ENCODE data around the gene INSC.

Gene INSC

GRCh38 chr11:15148169-15148568, 33.4 kb downstream of the INSC start:
- no peak for DNase-seq

DNA sequence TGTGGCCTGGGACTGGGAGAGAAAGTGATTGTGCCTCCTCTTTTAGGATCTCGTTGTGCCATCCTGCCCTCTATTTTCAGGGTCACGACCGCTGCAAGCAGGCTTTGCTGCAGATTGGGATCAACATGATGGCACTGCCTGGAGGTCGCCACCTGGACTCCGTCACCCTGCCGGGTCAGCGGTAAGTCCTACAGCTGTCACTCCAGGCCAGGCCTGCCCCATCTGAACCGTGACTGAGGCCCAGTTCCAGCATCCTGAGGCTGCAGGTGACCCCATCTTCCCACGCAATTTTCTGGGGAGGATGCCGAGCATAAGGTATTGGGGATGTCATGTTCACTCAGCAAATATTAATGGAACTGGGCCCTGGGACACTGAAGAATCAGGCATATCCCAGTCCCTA, 34.3 kb downstream of the INSC start:
- no peak for DNase-seq

GRCh38 chr11:15150507-15150906, 35.8 kb downstream of the INSC start:
- DNase-seq, result no peak

DNA sequence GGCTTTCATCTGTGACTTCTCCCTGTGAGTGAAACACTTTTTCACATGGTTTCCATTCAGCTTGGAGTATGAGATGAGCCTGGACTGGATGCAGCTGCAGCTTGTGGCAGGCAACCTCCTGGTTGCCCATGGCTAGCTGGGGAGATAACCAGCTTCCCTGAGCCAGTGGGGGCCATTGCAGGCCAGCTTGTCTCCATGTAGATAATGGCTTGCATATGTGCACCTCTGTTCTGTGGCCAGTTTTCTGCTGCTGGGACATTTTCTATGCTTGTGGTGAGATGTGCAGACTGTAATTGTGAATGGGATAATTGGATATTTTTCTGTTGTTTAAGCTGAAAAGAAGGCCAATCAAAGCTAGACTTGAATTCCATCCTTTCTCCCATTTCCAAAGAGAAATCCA, 38.5 kb downstream of the INSC start:
- no peak for DNase-seq

DNA sequence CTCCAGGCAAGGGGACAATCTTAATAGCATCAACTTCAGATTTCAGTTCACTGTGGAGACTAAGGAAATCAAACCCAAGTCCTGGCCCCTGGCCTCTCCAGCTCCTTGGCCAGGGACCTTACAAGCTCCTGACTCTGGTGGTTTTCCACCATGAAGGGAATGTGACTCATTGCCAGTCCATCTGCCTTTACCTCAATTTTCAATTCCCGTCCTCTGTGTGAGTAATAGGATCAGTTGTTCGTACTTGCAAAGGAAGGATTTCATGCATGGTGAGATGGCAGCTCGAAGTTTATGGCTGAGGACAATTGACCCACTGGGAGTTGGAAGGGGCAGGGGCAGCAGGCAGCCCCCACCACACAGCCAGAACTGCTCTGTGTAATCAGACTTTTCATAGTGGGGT, 42.5 kb downstream of the INSC start:
- no peak for DNase-seq

- DNase-seq, result no peak
Observed at GRCh38 chr11:15157606-15158137, 42.9 kb downstream of the INSC start.

DNA sequence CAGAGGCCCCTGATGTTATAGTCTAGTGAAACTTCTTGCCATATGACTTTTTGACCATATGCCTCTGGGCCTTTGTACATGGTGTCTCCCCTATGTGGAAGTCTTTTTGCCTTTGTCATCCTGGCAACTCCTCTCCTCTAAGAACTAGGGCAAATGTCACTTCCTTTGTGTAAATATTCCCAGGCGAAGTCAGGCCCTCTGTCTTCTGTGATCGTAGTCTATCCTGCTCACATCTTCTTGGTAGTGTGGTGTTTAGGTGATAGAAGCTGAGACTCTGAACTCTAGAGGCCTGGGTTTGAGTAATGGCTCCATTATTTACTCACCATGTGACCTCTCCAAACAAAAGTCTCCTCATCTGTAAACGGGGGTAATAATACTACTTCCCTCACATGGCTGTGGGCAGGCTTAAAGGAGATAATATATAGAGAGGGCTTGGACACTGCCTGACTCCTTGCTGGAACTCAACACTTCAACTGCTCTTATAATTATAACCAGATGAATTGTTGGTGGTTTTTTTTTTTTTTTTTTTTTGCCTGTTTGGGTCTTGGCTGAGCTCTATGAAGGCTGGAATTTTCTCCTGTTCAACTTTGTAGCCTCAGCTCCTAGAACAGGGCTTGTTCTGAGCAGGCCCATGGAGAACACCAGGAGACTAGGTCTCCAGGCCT, 43.8 kb downstream of the INSC start:
- DNase-seq, result no peak

DNA sequence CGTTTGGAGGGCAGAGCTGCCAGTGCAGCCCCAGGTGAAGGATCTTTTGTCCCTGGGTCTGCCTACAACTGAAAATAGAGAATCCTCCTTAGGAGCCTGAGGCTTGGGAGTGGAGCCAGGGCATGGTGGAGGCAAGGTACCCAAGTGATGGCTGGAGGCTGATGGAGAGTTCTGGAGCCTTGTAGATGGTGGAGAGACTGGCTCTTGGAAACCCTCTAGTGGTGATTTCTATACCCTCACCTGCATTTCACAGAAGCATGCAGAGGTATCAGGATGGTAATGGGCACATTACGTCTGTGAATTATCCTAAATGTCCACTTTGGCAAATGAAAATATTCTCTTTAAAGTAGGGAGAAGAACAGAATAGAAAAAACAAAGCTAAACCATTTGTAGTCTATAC, 44.4 kb downstream of the INSC start:
- DNase-seq, result no peak

DNA sequence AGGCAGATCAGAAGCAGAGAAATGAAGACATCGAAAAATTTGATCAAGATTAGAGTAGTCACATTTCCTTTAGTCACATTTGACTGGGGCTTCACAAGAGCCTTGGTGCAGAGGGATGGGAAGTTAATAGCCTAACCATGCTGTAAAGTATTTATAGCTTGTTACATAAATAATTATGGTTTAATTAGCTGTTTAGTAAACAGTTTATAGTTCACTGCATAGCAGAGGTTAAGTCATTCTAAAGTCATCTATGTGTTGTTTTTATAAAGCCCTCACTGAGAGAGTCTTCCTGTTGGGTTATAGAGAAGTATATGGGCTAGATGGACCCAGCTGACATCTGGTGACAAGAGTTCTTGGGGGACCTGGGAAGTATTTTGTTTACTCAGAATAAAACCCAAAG, 47.1 kb downstream of the INSC start:
- no peak for DNase-seq

DNA sequence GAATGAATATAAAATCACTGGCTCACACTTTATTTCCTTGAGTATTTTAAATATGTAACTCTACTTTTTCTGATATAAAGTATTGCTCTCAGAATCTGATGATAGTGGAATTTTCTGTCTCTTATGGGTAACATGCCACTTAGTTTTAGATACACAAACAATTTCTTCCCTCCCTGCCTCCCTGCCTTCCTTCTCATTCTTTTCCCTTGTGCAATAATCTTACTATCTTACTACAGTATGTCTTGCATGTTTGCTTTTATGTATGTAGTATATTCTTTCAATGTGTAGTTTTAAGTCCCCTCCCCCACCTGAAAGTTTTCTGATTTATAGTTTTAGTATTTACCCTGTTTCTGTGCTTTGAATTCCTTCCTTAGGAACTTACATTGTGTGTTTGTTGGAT, 48.4 kb downstream of the INSC start:
- no peak for DNase-seq

- DNase-seq, result no peak
Observed at GRCh38 chr11:15166204-15166603, 51.5 kb downstream of the INSC start.

- DNase-seq, result no peak
Observed at GRCh38 chr11:15169815-15170551, 55.3 kb downstream of the INSC start.

DNA sequence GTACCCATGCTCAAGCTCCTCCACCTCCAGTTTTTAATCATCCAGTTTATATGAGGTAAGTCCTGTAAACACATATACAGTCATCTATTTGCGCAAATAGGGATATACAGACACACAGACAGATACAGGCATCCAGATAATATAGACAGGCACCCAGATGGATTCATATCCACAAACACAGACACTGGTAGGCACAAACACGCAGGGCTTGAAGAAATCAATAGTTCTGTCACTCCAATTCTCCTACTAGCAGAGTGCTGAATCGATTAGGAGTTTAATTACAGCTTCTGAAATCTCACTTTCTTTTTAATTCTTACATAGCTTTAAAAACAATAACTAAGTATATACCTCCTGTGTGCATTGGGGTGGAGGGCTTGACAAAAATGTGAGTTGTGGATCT, 56.0 kb downstream of the INSC start:
- no peak for DNase-seq

DNA sequence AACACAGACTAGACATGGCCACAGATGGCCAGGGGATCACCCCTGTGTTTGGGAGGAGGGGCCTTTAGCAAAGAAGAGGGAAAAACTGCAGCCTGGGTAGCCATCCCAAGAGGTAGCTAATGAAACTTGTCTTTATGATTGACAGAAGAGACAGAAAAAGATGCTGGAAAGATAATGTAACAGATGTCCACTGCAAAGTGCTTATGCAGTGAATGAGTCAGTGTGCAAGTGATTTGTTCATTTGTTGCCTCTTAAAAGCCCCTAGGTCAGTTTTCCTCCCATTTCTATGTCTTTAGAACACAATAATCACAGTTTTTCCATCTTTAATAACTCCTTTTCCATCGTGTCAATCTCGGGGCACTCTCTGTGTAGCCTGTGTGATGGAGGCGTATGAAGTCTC, 57.2 kb downstream of the INSC start:
- DNase-seq, result no peak

DNA sequence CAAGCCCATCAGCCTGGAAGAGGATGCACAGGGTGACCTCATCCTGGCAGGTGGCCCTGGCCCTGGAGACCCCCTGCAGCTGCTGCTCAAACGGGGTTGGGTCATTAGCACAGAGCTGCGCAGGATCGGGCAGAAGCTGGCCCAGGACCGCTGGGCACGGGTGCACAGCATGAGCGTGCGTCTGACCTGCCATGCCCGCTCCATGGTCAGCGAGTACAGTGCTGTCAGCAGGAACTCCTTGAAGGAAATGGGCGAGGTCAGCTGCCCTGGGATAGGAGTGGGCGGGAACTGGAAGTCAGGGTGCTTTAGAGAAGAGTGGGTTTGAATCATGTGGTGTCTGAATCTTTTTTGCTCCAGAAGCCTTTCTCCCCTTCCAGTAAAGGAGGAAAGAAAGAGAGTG, 61.1 kb downstream of the INSC start:
- DNase-seq, result no peak

GRCh38 chr11:15176646-15177163, 62.0 kb downstream of the INSC start:
- no peak for DNase-seq

DNA sequence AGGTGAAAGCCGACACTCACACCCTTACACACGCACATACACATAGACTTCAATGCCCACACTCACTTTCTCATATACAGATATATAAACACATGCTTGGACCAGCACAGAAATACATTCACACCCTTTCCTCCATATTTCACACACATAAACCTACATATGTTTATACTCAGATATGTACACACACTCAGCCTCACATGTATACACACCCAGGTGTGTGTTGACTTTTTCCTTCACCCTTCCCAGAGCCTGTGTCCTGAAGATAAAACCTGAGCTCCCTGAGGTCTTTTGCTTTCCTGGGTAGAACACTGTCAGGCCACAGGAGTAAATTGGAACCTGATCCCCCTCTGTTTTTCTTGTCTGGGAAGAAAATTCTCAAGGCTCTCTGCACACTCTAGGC, 62.8 kb downstream of the INSC start:
- DNase-seq, result no peak

DNA sequence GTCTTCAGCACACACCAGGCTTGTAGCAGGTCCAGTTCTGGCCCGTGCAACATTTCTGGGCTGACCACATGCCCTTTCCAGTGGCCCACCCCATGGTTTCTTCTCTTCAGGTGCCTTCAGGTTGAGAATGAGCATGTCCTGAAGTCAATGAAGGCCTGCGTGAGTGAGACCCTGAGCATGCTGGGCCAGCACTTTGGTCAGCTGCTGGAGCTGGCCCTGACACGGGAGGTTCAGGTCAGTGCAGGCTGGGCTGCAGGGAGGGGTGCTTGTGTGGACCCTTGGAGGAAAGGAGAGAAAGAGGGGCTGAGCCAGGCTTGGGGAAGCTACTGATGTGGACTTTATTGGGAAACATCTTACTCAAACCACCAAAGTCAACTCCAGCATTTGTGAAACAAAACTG, 63.5 kb downstream of the INSC start:
- no peak for DNase-seq

- no peak for DNase-seq
Observed at GRCh38 chr11:15179167-15179566, 64.4 kb downstream of the INSC start.

DNA sequence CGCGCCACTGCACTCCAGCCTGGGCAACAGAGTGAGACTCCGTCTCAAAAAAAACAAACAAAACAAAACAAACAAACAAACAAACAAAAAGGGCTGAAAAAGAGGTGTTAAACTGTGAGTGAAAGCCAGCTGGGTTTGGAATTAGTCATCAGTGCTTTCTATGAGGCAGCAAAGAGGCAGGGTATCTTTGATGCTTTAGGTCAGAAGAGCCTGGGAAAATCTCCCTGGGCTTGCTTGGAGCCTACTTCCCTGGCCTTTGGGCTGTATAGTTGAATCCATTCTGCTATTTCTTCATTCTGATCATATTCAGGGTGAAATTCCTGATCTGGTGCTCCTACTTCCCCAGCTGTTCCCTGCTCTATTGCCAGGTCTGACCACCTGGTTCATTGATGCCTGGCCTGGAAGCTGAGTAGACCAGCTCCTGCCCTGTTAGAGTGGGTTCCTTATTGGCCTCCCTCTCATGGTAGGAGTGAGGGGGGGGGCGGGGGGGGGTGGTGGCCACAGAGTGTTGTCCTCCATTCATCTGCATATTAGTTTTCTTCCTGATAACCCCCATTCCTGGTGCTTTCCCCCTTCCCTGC, 65.6 kb downstream of the INSC start:
- no peak for DNase-seq

- DNase-seq, result no peak
Observed at GRCh38 chr11:15182372-15182771, 67.6 kb downstream of the INSC start.

GRCh38 chr11:15185021-15185420, 70.3 kb downstream of the INSC start:
- DNase-seq, result no peak

DNA sequence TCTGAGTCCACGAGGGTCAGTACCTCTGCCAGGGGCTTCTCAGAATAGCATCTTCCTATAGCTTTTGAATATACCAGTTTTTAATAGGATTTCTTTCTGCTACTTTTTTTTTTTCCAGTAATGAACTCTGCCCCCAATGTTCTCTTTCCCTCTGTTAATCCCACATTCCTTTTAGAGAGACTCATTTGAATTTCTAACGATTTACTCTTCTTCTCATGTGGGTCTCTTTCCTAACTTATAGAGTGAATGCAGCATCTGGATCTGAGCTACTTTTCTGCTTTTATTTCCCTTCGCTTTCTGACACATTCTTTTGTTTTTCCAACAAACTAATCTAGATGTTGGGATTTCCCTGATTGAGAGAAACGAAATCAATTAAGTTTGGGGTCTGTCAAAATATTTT, 71.4 kb downstream of the INSC start:
- DNase-seq, result no peak

GRCh38 chr11:15189189-15189588, 74.5 kb downstream of the INSC start:
- DNase-seq, result no peak

Data from CD4-positive, alpha-beta T cell treated with Interferon alpha-2 for 1 hour (primary cell).